K562 (cell line): ENCODE results near the gene OTULIN. TPM values are rescaled to one million over a fixed set of nuclear protein-coding genes. Genes with fewer than 3 reads are reported as not detected.

Source experiments
- ATAC-seq: fragments of 200-7000 bp; cut with Tn5 transposase; 3 replicates; pipeline ENCODE4 v1.9.1; 2020; ENCODE audit warnings: moderate library complexity
- BruUV-seq: library from RNA; stranded (reverse); fragments of 400-500 nt; replicated peaks from 2 replicates; lab custom pipeline; 2021; lab: Mats Ljungman, UMichigan
- CTCF ChIA-PET: fragments of 300-600 bp; formaldehyde crosslinking; extraction: SDS; loops from one replicate; lab custom pipeline; 2021; ENCODE audit warnings: low intra/inter-chr PET ratio; lab: Yijun Ruan, JAX
- POLR2A ChIA-PET: fragments of 300-600, 350-650 bp; sonication (Branson Sonifier 250); formaldehyde crosslinking; extraction: SDS; loops from one replicate; lab custom pipeline; 2021; ENCODE audit warnings: antibody characterized with exemption, inconsistent platforms; lab: Yijun Ruan, JAX
- DNase-seq, 4 experiments: peaks; one replicate each; pipeline versions ENCODE4 v3.0.0 to v3.0.0-alpha.2; 2011 to 2018; ENCODE audit warnings: low spot score in 3 of 4, mixed read lengths in 3 of 4; ENCODE audit errors: extremely low read depth in 1 of 4
- FAIRE-seq: peaks from 2 replicates; lab custom pipeline; 2011; peaks lifted over from hg19 to GRCh38; lab: Jason Lieb, UNC
- H2AFZ ChIP-seq: 2 replicates; pipeline ENCODE4 v1.6.0; 2011; ENCODE audit warnings: low read depth, low read length, control low read depth, inconsistent platforms
- H3K27ac ChIP-seq: fragments of 200-600 bp; 3 replicates; pipeline ENCODE4 v1.8.0; 2011; ENCODE audit warnings: low read depth, mild to moderate bottlenecking, control low read depth, inconsistent platforms, low read length, moderate library complexity, mixed read lengths; ENCODE audit errors: extremely low read depth
- H3K27me3 ChIP-seq, 2 experiments: fragments of 300-600 bp in 1 of 2; 2 replicates in 1 of 2; 3 replicates in 1 of 2; pipeline versions ENCODE4 v1.6.0 to v1.8.0; 2011; ENCODE audit warnings: inconsistent platforms in 2 of 2, low read length in 2 of 2, mild to moderate bottlenecking in 1 of 2, mixed read lengths in 1 of 2, moderate library complexity in 1 of 2; ENCODE audit not compliant: control insufficient read depth in 2 of 2, insufficient read depth in 2 of 2
- H3K36me3 ChIP-seq: fragments of 300-600 bp; 3 replicates; pipeline ENCODE4 v1.8.0; 2011; ENCODE audit warnings: mild to moderate bottlenecking, low read length, inconsistent platforms; ENCODE audit not compliant: control insufficient read depth, insufficient read depth
- H3K4me1 ChIP-seq, 2 experiments: fragments of 200-600 bp in 1 of 2; replicated peaks in 1 of 2; 2 replicates in 1 of 2; 3 replicates in 1 of 2; pipeline versions ENCODE4 v1.5.1 to v1.8.0; 2011; ENCODE audit warnings: inconsistent platforms in 2 of 2, low read length in 2 of 2, mild to moderate bottlenecking in 1 of 2, mixed read lengths in 1 of 2, moderate library complexity in 1 of 2; ENCODE audit not compliant: control insufficient read depth in 2 of 2, insufficient read depth in 2 of 2
- H3K4me2 ChIP-seq: 2 replicates; pipeline ENCODE4 v1.6.1; 2011; ENCODE audit warnings: low read length, control low read depth, inconsistent platforms, mixed read lengths; ENCODE audit not compliant: insufficient read depth
- H3K4me3 ChIP-seq: fragments of 200-600 bp; sonication (generic), shearing (Covaris generic); 2 replicates; pipeline ENCODE4 v1.5.1; 2016; ENCODE audit warnings: control low read depth, inconsistent platforms
- H3K79me2 ChIP-seq: fragments of 200-600 bp; 3 replicates; pipeline ENCODE4 v1.8.0; 2011; ENCODE audit warnings: low read length, inconsistent platforms; ENCODE audit not compliant: control insufficient read depth, insufficient read depth
- H3K9ac ChIP-seq, 2 experiments: 2 replicates each; pipeline versions ENCODE4 v1.6.0 to v1.6.1; 2011; ENCODE audit warnings: low read depth in 2 of 2, low read length in 2 of 2, control low read depth in 1 of 2, inconsistent platforms in 1 of 2, mild to moderate bottlenecking in 1 of 2, mixed read lengths in 1 of 2; ENCODE audit not compliant: insufficient read depth in 1 of 2
- H3K9me1 ChIP-seq: one replicate; pipeline ENCODE4 v1.6.0; 2011; ENCODE audit warnings: inconsistent platforms, mild to moderate bottlenecking, low read length, moderate library complexity; ENCODE audit not compliant: control insufficient read depth, insufficient read depth
- H3K9me3 ChIP-seq: replicated peaks from 2 replicates; pipeline ENCODE4 v1.5.1; 2011; ENCODE audit warnings: low read depth, low read length, inconsistent platforms; ENCODE audit not compliant: control insufficient read depth, insufficient read depth
- H4K20me1 ChIP-seq: replicated peaks from 2 replicates; pipeline ENCODE4 v1.6.1; 2011; ENCODE audit warnings: low read length, inconsistent platforms, mixed read lengths; ENCODE audit not compliant: control insufficient read depth, insufficient read depth
- GTF2E2 ChIP-seq: fragments of 200-800 bp; sonication (Bioruptor generic); IDR thresholded peaks from 2 replicates; pipeline ENCODE4 v1.6.1; 2016; ENCODE audit warnings: missing genetic modification characterization, missing compliant biosample characterization
- PHF8 ChIP-seq: fragments of 200-600 bp; sonication (generic); IDR thresholded peaks from 2 replicates; pipeline ENCODE4 v1.6.1; 2012; ENCODE audit warnings: mixed run types, mild to moderate bottlenecking, inconsistent platforms, low read length, moderate library complexity, borderline replicate concordance
- SMARCA4 ChIP-seq: fragments of 450-650 bp; IDR thresholded peaks from 2 replicates; pipeline ENCODE4 v1.6.1; 2016
- SREBF1 ChIP-seq: fragments of 150-350 bp; IDR thresholded peaks from 2 replicates; pipeline ENCODE4 v1.6.1; 2014; ENCODE audit warnings: antibody characterized with exemption, low read depth, low read length, borderline replicate concordance
- TGIF2 ChIP-seq: sonication (generic); formaldehyde crosslinking; IDR thresholded peaks from 2 replicates; pipeline ENCODE4 v1.8.1; 2022; ENCODE audit warnings: mild to moderate bottlenecking, missing genetic modification reagents, moderate library complexity
- ZNF324 ChIP-seq: fragments of 250-450 bp; sonication (Bioruptor Pico); IDR thresholded peaks from 2 replicates; pipeline ENCODE4 v1.4.0; 2020; ENCODE audit warnings: mild to moderate bottlenecking
- WGBS: fragments of 100-300 bp; shearing (Covaris generic); methylation state at CpG from one replicate; pipeline ENCODE4 v1.1.6; 2016; ENCODE audit warnings: low coverage, mixed read lengths; ENCODE audit not compliant: insufficient coverage; ENCODE audit errors: missing lambda C conversion rate; 5-methylcytosine and 5-hydroxymethylcytosine counted together
- in situ Hi-C: fragments of 300-500 bp; cut with MboI; formaldehyde crosslinking; loops from 4 replicates; pipeline ENCODE4 v1.15.0; 2018; ENCODE audit warnings: inconsistent platforms, mixed read lengths
- intact Hi-C: fragments of 100-400 bp; cut with micrococcal nuclease; formaldehyde crosslinking; loops from 2 replicates; pipeline ENCODE4 v1.14.2; 2022
- polyA plus RNA-seq, 8 experiments: library from polyadenylated mRNA; depleted of rRNA in 4 of 8; stranded (reverse) in 5 of 8; unstranded in 3 of 8; fragments of >200 nt; fragmentation: Nextera tagmentation in 2 of 8; fragmentation: Illumina TruSeq in 1 of 8; extraction: Ambion mirVana in 2 of 8; extraction: Trizol in 1 of 8; gene quantifications; 2 replicates each; pipeline versions ENCODE4 v1.2.1 to v1.2.3, GENCODE V29; 2011 to 2014; ENCODE audit warnings: inconsistent platforms in 1 of 8, missing spikeins in 1 of 8
- total RNA-seq, 7 experiments: library from RNA; depleted of rRNA in 6 of 7; stranded (reverse); fragments of >200 nt in 6 of 7; fragmentation: Illumina TruSeq in 2 of 7; extraction: Trizol in 2 of 7; gene quantifications; 2 replicates each; pipeline versions ENCODE4 v1.2.1 to v1.2.3, GENCODE V29; 2011 to 2021; ENCODE audit warnings: low replicate concordance in 1 of 7
- TF ChIP-seq, protein P1 (sequence below), 3 experiments: fragments of 200-800 bp in 1 of 3; sonication (Bioruptor generic) in 1 of 3; sonication (generic) in 1 of 3; formaldehyde crosslinking in 1 of 3; IDR thresholded peaks; 2 replicates each; pipeline versions ENCODE4 v1.6.1 to v1.8.0; 2016 to 2022; ENCODE audit warnings: mild to moderate bottlenecking in 2 of 3, missing compliant biosample characterization in 2 of 3, missing genetic modification characterization in 2 of 3, missing genetic modification reagents in 1 of 3
- TF ChIP-seq, protein P2 (sequence below), 2 experiments: fragments of 450-650 bp; formaldehyde crosslinking in 1 of 2; IDR thresholded peaks; 2 replicates each; pipeline versions ENCODE4 v1.4.0 to v1.6.1; 2014 to 2020; ENCODE audit warnings: mild to moderate bottlenecking in 2 of 2, borderline replicate concordance in 1 of 2, low read depth in 1 of 2
- TF ChIP-seq, protein P3 (sequence below): fragments of 250-450 bp; sonication (Bioruptor Pico); IDR thresholded peaks from 2 replicates; pipeline ENCODE4 v1.4.0; 2020

Gene OTULIN
- total and polyA plus RNA-seq, 9 of the 15 experiments (the other 6 are each of a cell fraction or from before 2014, with no cell fraction given) = 3.3 to 33.6 (median 20.1) TPM

DNA sequence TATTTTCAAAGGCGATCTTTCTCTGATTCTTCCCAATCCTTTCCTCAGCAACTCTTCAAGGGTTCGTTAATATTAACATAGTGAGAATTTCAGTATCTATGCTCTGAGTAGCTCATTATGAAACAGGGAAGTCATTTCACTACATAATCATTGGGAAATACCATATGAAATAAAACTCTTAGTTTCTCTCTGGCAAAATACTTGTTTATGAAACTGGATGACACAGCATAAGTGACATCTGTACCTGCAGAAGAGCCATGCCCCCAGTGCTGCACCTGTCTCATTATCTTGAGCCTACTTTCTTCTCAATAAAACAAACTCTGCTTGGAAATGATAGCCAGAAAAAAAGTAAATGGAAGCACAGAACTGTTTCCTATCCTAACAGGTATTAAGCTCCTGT, 33.8 kb upstream of the OTULIN start (continued):
- no peak for TF ChIP-seq SREBF1

DNA sequence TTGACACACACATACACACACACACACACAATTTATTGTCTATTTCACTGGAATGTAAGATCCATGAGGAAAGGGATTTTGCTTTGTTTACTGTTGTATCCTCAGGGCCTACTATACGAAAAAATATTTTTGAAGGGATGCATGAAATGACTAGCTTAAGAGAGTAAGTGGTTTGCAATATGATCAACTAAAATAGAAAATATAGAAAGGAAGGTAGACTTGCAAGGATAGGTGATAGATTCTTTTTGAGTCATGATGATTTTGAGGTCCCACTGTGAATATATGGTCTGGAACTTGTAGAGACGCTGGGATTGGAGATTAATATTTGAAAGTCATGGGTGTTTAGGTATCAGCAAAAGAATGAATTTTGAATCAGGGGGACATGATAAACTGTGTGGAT, 28.9 kb upstream of the OTULIN start:
- intact Hi-C loops = no loop called here
- Histone ChIP-seq H3K9me3 (no peaks in the 10 kb centered on the region), H2AFZ (no peak overlapping the region), H3K4me1 (no peaks in the 10 kb centered on the region), H3K9ac (no peak overlapping the region), H3K27ac (no peak overlapping the region), H3K4me2 (no peak overlapping the region), H3K9me1 (no peaks in the 10 kb centered on the region), H3K79me2 (no peaks in the 10 kb centered on the region), H3K27me3 (no peaks in the 10 kb centered on the region; a peak in 1 of 5 replicates), H3K36me3 (no peaks in the 10 kb centered on the region), H4K20me1 (no peaks in the 10 kb centered on the region), H3K4me3 (no peak overlapping the region)
- 2% methylated on average over 2 of the region's 2 CpGs for WGBS
- ATAC-seq = no peak
- ChIA-PET POLR2A (interaction anchor here (0.6 kb wide), 1 partner anchor 108 kb away, joined by 3 read pairs; no protein-coding TSS in a partner anchor), CTCF (no interaction called here)
- in situ Hi-C loops = no loop called here
- FAIRE-seq = no peak
- no TSS peak for BruUV-seq
- no peak for DNase-seq
- TF ChIP-seq, protein P1, sequence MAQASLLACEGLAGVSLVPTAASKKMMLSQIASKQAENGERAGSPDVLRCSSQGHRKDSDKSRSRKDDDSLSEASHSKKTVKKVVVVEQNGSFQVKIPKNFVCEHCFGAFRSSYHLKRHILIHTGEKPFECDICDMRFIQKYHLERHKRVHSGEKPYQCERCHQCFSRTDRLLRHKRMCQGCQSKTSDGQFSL (CRISPR knock-in tag; IDR thresholded peaks at IDR 0.05) = no peak
- TF ChIP-seq, protein P1 (tag; IDR thresholded peaks at IDR 0.05) = no peak
- no peak for TF ChIP-seq ZNF324
- TF ChIP-seq SMARCA4 = no peak
- no peak for TF ChIP-seq GTF2E2
- no peak for TF ChIP-seq PHF8
- TF ChIP-seq, protein P2, sequence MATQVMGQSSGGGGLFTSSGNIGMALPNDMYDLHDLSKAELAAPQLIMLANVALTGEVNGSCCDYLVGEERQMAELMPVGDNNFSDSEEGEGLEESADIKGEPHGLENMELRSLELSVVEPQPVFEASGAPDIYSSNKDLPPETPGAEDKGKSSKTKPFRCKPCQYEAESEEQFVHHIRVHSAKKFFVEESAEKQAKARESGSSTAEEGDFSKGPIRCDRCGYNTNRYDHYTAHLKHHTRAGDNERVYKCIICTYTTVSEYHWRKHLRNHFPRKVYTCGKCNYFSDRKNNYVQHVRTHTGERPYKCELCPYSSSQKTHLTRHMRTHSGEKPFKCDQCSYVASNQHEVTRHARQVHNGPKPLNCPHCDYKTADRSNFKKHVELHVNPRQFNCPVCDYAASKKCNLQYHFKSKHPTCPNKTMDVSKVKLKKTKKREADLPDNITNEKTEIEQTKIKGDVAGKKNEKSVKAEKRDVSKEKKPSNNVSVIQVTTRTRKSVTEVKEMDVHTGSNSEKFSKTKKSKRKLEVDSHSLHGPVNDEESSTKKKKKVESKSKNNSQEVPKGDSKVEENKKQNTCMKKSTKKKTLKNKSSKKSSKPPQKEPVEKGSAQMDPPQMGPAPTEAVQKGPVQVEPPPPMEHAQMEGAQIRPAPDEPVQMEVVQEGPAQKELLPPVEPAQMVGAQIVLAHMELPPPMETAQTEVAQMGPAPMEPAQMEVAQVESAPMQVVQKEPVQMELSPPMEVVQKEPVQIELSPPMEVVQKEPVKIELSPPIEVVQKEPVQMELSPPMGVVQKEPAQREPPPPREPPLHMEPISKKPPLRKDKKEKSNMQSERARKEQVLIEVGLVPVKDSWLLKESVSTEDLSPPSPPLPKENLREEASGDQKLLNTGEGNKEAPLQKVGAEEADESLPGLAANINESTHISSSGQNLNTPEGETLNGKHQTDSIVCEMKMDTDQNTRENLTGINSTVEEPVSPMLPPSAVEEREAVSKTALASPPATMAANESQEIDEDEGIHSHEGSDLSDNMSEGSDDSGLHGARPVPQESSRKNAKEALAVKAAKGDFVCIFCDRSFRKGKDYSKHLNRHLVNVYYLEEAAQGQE (IDR thresholded peaks at IDR 0.05; ENCODE audit: borderline replicate concordance) = no peak
- TF ChIP-seq, protein P2 (CRISPR knock-in tag; IDR thresholded peaks at IDR 0.05; ENCODE audit: low read depth) = no peak
- TF ChIP-seq, protein P3, sequence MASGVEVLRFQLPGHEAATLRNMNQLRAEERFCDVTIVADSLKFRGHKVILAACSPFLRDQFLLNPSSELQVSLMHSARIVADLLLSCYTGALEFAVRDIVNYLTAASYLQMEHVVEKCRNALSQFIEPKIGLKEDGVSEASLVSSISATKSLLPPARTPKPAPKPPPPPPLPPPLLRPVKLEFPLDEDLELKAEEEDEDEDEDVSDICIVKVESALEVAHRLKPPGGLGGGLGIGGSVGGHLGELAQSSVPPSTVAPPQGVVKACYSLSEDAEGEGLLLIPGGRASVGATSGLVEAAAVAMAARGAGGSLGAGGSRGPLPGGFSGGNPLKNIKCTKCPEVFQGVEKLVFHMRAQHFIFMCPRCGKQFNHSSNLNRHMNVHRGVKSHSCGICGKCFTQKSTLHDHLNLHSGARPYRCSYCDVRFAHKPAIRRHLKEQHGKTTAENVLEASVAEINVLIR (CRISPR knock-in tag) = no peak
- no peak for TF ChIP-seq TGIF2 (CRISPR knock-in tag)
